Bronchial epithelial cell (primary cell): ENCODE data around the gene HBG1. TPM values are rescaled to one million over a fixed set of nuclear protein-coding genes. Genes with fewer than 3 reads are reported as not detected.
"Not testable (repeated sequence)": the region's sequence is repeated elsewhere in the genome, so short reads cannot be mapped to it uniquely, and the experiment has no call there.

Experiments used
- DNase-seq: peaks from one replicate; pipeline ENCODE4 v3.0.0-alpha.2; 2010; ENCODE audit warnings: low read depth
- FAIRE-seq: peaks from 2 replicates; lab custom pipeline; 2011; peaks lifted over from hg19 to GRCh38; lab: Jason Lieb, UNC
- H3K27me3 ChIP-seq: 2 replicates; pipeline ENCODE4 v1.5.1; 2011; ENCODE audit warnings: low read length; ENCODE audit not compliant: control insufficient read depth, insufficient read depth
- H3K36me3 ChIP-seq: 2 replicates; pipeline ENCODE4 v1.5.1; 2011; ENCODE audit warnings: low read length; ENCODE audit not compliant: control insufficient read depth, insufficient read depth
- H3K4me3 ChIP-seq: 2 replicates; pipeline ENCODE4 v1.5.1; 2011; ENCODE audit warnings: mild to moderate bottlenecking, low read depth, low read length, control low read depth
- total RNA-seq: library from RNA; depleted of rRNA; stranded (reverse); fragments of >200 nt; gene quantifications from 2 replicates; pipeline ENCODE4 v1.2.1, GENCODE V29; 2014
- TF ChIP-seq, protein P1 (sequence below): IDR thresholded peaks from 2 replicates; pipeline ENCODE4 v1.5.1; 2011; ENCODE audit warnings: mild to moderate bottlenecking, moderate library complexity, low read length, control low read depth, inconsistent platforms; ENCODE audit not compliant: insufficient read depth, severe bottlenecking

The HBG1 gene
- total RNA-seq, 1 donor from 2014 or later, result not detected

DNA sequence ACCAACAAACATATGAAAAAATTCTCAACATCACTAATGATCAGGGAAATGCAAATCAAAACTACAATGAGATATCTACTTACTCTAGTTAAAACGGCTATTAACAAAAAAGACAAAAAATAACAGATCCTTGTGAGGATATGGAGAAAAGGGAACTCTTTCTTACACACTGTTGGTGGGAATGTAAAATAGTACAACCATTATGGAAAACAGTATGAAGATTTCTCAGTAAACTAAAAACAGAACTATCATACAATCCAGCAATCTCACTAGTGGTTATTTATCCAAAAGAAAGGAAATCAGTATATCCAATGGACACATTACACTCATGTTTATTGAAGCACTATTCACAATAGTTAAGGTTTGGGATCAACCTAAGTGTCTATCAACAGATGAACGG, 16.2 kb upstream of the HBG1 start:
- TF ChIP-seq, protein P1, sequence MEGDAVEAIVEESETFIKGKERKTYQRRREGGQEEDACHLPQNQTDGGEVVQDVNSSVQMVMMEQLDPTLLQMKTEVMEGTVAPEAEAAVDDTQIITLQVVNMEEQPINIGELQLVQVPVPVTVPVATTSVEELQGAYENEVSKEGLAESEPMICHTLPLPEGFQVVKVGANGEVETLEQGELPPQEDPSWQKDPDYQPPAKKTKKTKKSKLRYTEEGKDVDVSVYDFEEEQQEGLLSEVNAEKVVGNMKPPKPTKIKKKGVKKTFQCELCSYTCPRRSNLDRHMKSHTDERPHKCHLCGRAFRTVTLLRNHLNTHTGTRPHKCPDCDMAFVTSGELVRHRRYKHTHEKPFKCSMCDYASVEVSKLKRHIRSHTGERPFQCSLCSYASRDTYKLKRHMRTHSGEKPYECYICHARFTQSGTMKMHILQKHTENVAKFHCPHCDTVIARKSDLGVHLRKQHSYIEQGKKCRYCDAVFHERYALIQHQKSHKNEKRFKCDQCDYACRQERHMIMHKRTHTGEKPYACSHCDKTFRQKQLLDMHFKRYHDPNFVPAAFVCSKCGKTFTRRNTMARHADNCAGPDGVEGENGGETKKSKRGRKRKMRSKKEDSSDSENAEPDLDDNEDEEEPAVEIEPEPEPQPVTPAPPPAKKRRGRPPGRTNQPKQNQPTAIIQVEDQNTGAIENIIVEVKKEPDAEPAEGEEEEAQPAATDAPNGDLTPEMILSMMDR, result no peak
- Histone ChIP-seq H3K4me3 (no peak overlapping the region), H3K36me3 (no peaks in the 10 kb centered on the region), H3K27me3 (no peaks in the 10 kb centered on the region)
- DNase-seq (no peak), FAIRE-seq (no peak)

DNA sequence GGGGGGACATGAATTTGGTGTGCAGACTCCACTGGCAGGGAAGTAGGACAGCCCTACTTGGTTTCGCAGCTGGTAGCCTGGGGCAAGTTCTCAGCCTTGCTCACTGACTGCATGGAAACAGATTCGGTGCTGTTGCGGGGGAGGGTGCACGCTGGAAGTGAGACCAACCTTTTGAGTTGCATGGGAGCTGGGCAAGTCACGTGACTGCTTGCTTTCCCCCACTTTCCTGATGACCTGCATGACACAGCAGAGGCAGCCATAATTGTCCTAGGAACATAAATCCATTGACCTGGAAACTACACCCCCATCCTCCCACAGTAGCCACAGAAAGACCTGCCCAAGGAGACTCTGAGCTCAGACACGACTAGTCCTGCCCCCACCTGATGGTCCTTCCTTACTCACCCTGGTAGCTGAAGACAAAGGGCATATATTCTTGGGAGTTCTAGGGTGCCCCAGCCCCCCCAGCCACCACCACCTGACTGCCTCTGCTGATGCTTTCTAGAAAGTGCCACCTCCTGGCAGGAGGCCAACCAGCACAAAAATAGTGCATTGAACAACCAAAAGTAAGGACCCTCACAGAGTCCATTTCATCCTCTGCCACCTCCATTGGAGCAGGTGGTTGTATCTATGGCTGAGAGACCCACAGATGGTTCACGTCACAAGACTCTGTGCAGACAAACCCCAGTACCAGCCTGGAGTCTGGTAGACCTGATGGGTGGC, 9.0 kb upstream of the HBG1 start:
- H3K4me3 ChIP-seq, result no peak overlapping the region
- H3K36me3 ChIP-seq, result no peaks in the 10 kb centered on the region
- TF ChIP-seq, protein P1, result no peak
- FAIRE-seq (no peak), DNase-seq (no peak)
- no peaks in the 10 kb centered on the region for H3K27me3 ChIP-seq

DNA sequence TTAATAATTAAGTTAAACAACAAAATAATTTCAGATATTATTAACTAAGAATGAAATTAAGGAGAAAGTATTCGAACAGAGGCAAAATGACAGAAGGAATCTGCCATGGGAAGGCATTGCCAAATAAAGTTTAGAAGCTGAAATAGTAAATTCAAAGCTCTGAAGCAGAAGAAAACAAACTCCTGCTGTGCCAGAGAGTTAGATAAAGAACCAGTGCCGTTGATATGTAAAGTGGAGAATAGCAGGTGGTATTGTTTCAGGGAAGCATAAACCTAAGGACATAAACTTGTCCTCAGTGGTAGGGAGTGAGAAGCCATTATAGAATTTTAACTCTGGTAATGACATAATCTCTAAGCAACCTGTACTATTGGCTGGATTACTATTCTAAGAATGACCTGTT, 7.6 kb upstream of the HBG1 start:
- Histone ChIP-seq H3K27me3 (no peaks in the 10 kb centered on the region), H3K4me3 (no peak overlapping the region), H3K36me3 (no peaks in the 10 kb centered on the region)
- DNase-seq, result no peak
- TF ChIP-seq, protein P1, result no peak
- no peak for FAIRE-seq

DNA sequence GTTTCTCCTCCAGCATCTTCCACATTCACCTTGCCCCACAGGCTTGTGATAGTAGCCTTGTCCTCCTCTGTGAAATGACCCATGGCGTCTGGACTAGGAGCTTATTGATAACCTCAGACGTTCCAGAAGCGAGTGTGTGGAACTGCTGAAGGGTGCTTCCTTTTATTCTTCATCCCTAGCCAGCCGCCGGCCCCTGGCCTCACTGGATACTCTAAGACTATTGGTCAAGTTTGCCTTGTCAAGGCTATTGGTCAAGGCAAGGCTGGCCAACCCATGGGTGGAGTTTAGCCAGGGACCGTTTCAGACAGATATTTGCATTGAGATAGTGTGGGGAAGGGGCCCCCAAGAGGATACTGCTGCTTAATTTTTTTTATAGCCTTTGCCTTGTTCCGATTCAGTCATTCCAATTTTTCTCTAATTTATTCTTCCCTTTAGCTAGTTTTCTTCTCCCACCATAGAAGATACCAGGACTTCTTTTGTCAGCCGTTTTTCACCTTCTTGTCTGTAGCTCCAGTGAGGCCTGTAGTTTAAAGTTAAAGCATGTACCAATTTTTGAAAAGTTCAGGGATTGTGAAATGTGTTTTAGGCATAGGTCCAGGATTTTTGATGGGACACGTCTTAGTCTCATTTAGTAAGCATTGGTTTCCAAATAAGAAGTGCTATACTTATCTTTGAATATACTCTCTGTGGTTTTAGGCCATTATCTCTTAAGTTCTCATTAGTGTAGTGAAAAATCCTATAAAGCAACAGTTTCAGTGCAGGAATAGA, 5.2 kb upstream of the HBG1 start, which contains the start of gene HBG2:
TSS of gene HBG2 (minus strand) at position 136 of the 768 bp plus-strand sequence. CDS start at position 83, 53 bp downstream.
- not testable (repeated sequence) for FAIRE-seq, DNase-seq, H3K4me3 ChIP-seq, H3K36me3 ChIP-seq, H3K27me3 ChIP-seq

DNA sequence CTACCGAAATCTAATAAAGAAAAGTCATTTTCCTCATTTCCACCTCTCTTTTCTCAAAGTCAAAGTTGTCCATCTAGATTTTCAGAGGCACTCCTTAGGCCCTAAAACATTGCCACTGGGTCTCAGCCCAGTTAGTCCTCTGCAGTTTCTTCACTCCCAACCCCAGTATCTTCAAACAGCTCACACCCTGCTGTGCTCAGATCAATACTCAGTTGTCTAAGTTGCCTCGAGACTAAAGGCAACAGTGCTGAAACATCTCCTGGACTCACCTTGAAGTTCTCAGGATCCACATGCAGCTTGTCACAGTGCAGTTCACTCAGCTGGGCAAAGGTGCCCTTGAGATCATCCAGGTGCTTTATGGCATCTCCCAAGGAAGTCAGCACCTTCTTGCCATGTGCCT, 4.4 kb upstream of the HBG1 start:
- not testable (repeated sequence) for H3K4me3 ChIP-seq, FAIRE-seq, DNase-seq, H3K27me3 ChIP-seq, H3K36me3 ChIP-seq

DNA sequence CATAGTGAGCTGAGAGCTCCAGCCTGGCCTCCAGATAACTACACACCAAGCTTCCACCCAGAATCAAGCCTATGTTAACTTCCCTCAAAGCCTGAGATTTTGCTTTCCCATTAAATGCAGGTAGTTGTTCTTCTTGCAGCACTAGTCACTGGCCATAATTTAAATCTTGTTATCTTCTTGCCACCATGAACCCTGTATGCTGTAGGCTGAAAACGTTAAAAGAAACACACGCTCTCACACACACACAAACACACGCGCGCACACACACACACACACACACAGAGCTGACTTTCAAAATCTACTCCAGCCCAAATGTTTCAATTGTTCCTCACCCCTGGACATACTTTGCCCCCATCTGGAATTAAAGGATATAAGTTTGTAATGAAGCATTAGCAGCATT, 3.8 kb upstream of the HBG1 start:
- not testable (repeated sequence) for FAIRE-seq, H3K36me3 ChIP-seq, H3K4me3 ChIP-seq, H3K27me3 ChIP-seq, DNase-seq

DNA sequence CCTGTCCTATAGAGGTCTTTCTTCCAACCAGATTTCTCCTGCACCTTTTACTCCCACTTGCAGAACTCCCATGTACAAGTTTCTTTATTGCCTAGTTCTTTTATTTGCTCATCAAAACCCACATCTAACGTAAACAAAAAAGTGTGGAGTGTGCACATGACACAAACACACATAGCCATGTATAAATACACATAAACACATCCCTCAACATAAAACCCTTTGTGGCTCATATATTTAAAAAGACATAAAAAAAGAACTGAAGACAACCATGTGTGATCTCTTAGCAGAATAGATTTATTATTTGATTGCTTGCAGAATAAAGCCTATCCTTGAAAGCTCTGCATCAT, 3.2 kb upstream of the HBG1 start:
- H3K36me3 ChIP-seq, result no peaks in the 10 kb centered on the region
- DNase-seq, result no peak
- no peak for FAIRE-seq
- H3K4me3 ChIP-seq, result no peak overlapping the region
- no peaks in the 10 kb centered on the region for H3K27me3 ChIP-seq
- TF ChIP-seq, protein P1, result no peak
